Activated B cell treated with CpG ODN at 0.5 μM for 24 hours (primary cell): ENCODE measurements around the gene TMEM131. TPM values are rescaled to one million over a fixed set of nuclear protein-coding genes. Genes with fewer than 3 reads are reported as not detected.

Source experiments
- ATAC-seq: fragments of 200-7000 bp; cut with Tn5 transposase; one replicate; pipeline ENCODE4 v1.10.0; 2021; ENCODE audit warnings: low read depth, mild to moderate bottlenecking, moderate library complexity
- CTCF ChIA-PET: fragments of 350-600 bp; sonication (Branson Sonifier 250); formaldehyde crosslinking; loops from one replicate; lab custom pipeline; 2021; ENCODE audit warnings: antibody characterized with exemption; lab: Charles Lee
- POLR2A ChIA-PET: fragments of 350-600 bp; sonication (Branson Sonifier 250); formaldehyde crosslinking; loops from one replicate; lab custom pipeline; 2021; ENCODE audit warnings: antibody characterized with exemption; lab: Charles Lee
- DNase-seq: peaks from one replicate; pipeline ENCODE4 v3.0.0; 2022
- H3K27ac Mint-ChIP-seq: one replicate; pipeline ENCODE4 v1.8.0; 2020; ENCODE audit warnings: mixed read lengths
- H3K27me3 Mint-ChIP-seq: one replicate; pipeline ENCODE4 v1.8.0; 2021; ENCODE audit warnings: mixed read lengths
- H3K36me3 Mint-ChIP-seq: one replicate; pipeline ENCODE4 v1.8.0; 2021; ENCODE audit warnings: low read depth, mixed read lengths
- H3K4me1 Mint-ChIP-seq: one replicate; pipeline ENCODE4 v1.8.0; 2021; ENCODE audit warnings: mixed read lengths
- H3K4me3 Mint-ChIP-seq: one replicate; pipeline ENCODE4 v1.8.0; 2020; ENCODE audit warnings: mild to moderate bottlenecking, mixed read lengths
- H3K9me3 Mint-ChIP-seq: one replicate; pipeline ENCODE4 v1.8.0; 2020; ENCODE audit warnings: mixed read lengths
- intact Hi-C: fragments of 100-400 bp; cut with micrococcal nuclease; formaldehyde crosslinking; loops from one replicate; pipeline ENCODE4 v1.15.1; 2024
- total RNA-seq: library from RNA; stranded (reverse); gene quantifications from 2 replicates; pipeline ENCODE4 v1.2.3, GENCODE V29; 2022
- TF ChIP-seq, protein P1 (sequence below): fragments of 200-600 bp; IDR thresholded peaks from one replicate; pipeline ENCODE4 v1.8.0; 2022; ENCODE audit warnings: antibody characterized with exemption, mild to moderate bottlenecking

Gene TMEM131
- total RNA-seq, 1 donor from 2014 or later = 146 TPM

DNA sequence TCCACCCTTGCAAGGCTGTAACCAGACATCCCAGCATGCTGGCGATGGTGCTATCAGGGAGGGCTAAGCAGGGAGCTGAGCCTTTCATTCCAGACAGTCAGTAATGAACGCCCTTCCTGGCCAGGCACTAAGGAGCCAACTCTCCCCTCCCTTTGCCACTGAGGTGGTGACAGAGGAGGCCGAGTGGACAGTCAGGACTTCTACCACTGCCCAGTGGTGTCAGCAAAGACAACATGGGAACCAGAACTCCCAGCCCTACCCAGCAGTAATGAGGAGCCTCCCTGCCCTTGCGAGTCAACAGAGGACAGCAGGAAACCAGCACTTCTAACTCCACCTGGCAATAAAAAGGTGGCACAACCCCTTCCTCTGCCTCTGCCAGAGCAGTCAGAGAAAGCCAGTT, 213.8 kb downstream of the TMEM131 start:
- Mint-ChIP-seq H3K36me3 (peaks cover 37% of the 10 kb centered on the region), H3K9me3 (no peaks in the 10 kb centered on the region), H3K4me3 (no peak overlapping the region), H3K27me3 (no peaks in the 10 kb centered on the region), H3K4me1 (peaks cover 3% of the 10 kb centered on the region), H3K27ac (no peak overlapping the region)
- DNase-seq = no peak
- ChIA-PET POLR2A (no interaction called here), CTCF (interaction anchor here (1.2 kb wide), 1 partner anchor 25 kb away, joined by 3 read pairs; no protein-coding TSS in a partner anchor)
- TF ChIP-seq, protein P1, sequence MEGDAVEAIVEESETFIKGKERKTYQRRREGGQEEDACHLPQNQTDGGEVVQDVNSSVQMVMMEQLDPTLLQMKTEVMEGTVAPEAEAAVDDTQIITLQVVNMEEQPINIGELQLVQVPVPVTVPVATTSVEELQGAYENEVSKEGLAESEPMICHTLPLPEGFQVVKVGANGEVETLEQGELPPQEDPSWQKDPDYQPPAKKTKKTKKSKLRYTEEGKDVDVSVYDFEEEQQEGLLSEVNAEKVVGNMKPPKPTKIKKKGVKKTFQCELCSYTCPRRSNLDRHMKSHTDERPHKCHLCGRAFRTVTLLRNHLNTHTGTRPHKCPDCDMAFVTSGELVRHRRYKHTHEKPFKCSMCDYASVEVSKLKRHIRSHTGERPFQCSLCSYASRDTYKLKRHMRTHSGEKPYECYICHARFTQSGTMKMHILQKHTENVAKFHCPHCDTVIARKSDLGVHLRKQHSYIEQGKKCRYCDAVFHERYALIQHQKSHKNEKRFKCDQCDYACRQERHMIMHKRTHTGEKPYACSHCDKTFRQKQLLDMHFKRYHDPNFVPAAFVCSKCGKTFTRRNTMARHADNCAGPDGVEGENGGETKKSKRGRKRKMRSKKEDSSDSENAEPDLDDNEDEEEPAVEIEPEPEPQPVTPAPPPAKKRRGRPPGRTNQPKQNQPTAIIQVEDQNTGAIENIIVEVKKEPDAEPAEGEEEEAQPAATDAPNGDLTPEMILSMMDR = no peak
- ATAC-seq = no peak
- intact Hi-C loops = no loop called here

- no peak overlapping the region for H3K27ac Mint-ChIP-seq
- no peak overlapping the region for H3K4me3 Mint-ChIP-seq
- ATAC-seq = no peak
- H3K36me3 Mint-ChIP-seq = peaks cover 65% of the 10 kb centered on the region
- TF ChIP-seq, protein P1 = no peak
- no peaks in the 10 kb centered on the region for H3K27me3 Mint-ChIP-seq
- H3K9me3 Mint-ChIP-seq = no peaks in the 10 kb centered on the region
- no peak for DNase-seq
- intact Hi-C loops = no loop called here
- CTCF ChIA-PET = no interaction called here
- POLR2A ChIA-PET = no interaction called here
- peaks cover 3% of the 10 kb centered on the region for H3K4me1 Mint-ChIP-seq
Observed at GRCh38 chr2:97779141-97779540, 216.6 kb downstream of the TMEM131 start.

DNA sequence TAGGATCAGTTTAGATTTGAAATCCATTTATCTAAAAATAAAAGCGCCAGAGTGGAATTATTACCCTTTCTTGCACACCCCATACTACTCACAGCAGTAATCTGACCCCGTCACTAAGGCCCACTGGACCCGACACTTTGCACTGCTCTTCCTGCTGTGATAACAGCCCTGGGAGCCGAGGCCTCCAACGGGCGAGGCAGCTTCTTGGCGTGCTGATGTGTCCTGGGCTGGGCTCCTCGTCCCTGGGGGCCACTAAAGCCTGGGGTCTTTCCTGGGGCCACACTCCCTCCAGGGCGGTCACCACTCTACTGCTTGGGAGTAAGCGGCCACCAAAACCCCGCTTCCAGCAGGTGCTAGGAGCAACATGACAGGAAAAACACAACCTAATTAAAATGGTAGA, 220.7 kb downstream of the TMEM131 start:
- TF ChIP-seq, protein P1 = no peak
- Mint-ChIP-seq H3K27me3 (no peaks in the 10 kb centered on the region), H3K4me1 (peaks cover 1% of the 10 kb centered on the region), H3K4me3 (no peak overlapping the region), H3K36me3 (peaks cover 90% of the 10 kb centered on the region), H3K27ac (no peak overlapping the region), H3K9me3 (no peaks in the 10 kb centered on the region)
- ChIA-PET CTCF (no interaction called here), POLR2A (no interaction called here)
- no peak for ATAC-seq
- intact Hi-C loops = no loop called here
- DNase-seq = no peak

- DNase-seq (no peak), ATAC-seq (no peak)
- ChIA-PET POLR2A (no interaction called here), CTCF (no interaction called here)
- intact Hi-C loops = no loop called here
- no peak overlapping the region for H3K4me3 Mint-ChIP-seq
- no peaks in the 10 kb centered on the region for H3K9me3 Mint-ChIP-seq
- no peak overlapping the region for H3K27ac Mint-ChIP-seq
- no peaks in the 10 kb centered on the region for H3K27me3 Mint-ChIP-seq
- no peaks in the 10 kb centered on the region for H3K4me1 Mint-ChIP-seq
- peaks cover 88% of the 10 kb centered on the region for H3K36me3 Mint-ChIP-seq
- TF ChIP-seq, protein P1 = no peak
Observed at GRCh38 chr2:97774425-97774824, 221.3 kb downstream of the TMEM131 start.

GRCh38 chr2:97770445-97770844, 225.3 kb downstream of the TMEM131 start:
- Mint-ChIP-seq H3K36me3 (peaks cover 80% of the 10 kb centered on the region), H3K4me3 (no peak overlapping the region), H3K27me3 (no peaks in the 10 kb centered on the region), H3K27ac (no peak overlapping the region), H3K4me1 (peaks cover 4% of the 10 kb centered on the region), H3K9me3 (no peaks in the 10 kb centered on the region)
- TF ChIP-seq, protein P1 = no peak
- ChIA-PET POLR2A (no interaction called here), CTCF (no interaction called here)
- no peak for DNase-seq
- intact Hi-C loops = no loop called here
- no peak for ATAC-seq
